Measurements from ENCODE around the gene PPT1. TPM values are rescaled to one million over a fixed set of nuclear protein-coding genes. Genes with fewer than 3 reads are reported as not detected.

The PPT1 gene
- total and polyA plus RNA-seq, 2 of the 13 experiments (the other 11 are each of a cell fraction or from before 2014, with no cell fraction given), result 129 TPM

- peak; percentile 58 for TF ChIP-seq PAXIP1 (CRISPR knock-in tag; conservative IDR thresholded peaks at IDR 0.05)
- TF ChIP-seq ZNF232 (CRISPR knock-in tag; IDR thresholded peaks at IDR 0.05; ENCODE audit: borderline replicate concordance), result peak; percentile 76; the same call in 1 of the 2 replicates
- TF ChIP-seq ZKSCAN1 (IDR thresholded peaks at IDR 0.05; ENCODE audit: low read length), result no peak
- no peak for TF ChIP-seq YEATS2 (CRISPR knock-in tag; IDR thresholded peaks at IDR 0.05; ENCODE audit: borderline replicate concordance)
- peak; percentile 19; the same call in 1 of the 2 replicates for TF ChIP-seq TRAFD1 (CRISPR knock-in tag; IDR thresholded peaks at IDR 0.05; ENCODE audit: borderline replicate concordance)
- TF ChIP-seq ZHX2 (IDR thresholded peaks at IDR 0.05; ENCODE audit: low read depth), result 0 out of 2 replicates have a peak, but pooled peaks have one; percentile 21
- no peak for TF ChIP-seq ZHX2 (CRISPR knock-in tag; IDR thresholded peaks at IDR 0.05; ENCODE audit: borderline replicate concordance)
- TF ChIP-seq SP5 (CRISPR knock-in tag; IDR thresholded peaks at IDR 0.05; ENCODE audit: borderline replicate concordance, low read depth), result no peak
- TF ChIP-seq DPF2 (CRISPR knock-in tag; IDR thresholded peaks at IDR 0.05; ENCODE audit: borderline replicate concordance, low read depth), result no peak
- TF ChIP-seq, protein P1, sequence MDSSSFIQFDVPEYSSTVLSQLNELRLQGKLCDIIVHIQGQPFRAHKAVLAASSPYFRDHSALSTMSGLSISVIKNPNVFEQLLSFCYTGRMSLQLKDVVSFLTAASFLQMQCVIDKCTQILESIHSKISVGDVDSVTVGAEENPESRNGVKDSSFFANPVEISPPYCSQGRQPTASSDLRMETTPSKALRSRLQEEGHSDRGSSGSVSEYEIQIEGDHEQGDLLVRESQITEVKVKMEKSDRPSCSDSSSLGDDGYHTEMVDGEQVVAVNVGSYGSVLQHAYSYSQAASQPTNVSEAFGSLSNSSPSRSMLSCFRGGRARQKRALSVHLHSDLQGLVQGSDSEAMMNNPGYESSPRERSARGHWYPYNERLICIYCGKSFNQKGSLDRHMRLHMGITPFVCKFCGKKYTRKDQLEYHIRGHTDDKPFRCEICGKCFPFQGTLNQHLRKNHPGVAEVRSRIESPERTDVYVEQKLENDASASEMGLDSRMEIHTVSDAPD (CRISPR knock-in tag; IDR thresholded peaks at IDR 0.05), result 0 out of 2 replicates have a peak, but pooled peaks have one; percentile 55
- TF ChIP-seq FOXP4 (CRISPR knock-in tag; IDR thresholded peaks at IDR 0.05), result 0 out of 2 replicates have a peak, but pooled peaks have one; percentile 12
- TF ChIP-seq ESRRA (CRISPR knock-in tag; IDR thresholded peaks at IDR 0.05; ENCODE audit: low read depth), result no peak
These were observed 57.1 kb downstream of the PPT1 start (continued) for GRCh38 chr1:40039757-40040510.
